Fibroblast of upper back skin (primary cell): ENCODE data around the gene AP1G2.
"Not testable (repeated sequence)": the region's sequence is repeated elsewhere in the genome, so short reads cannot be mapped to it uniquely, and the experiment has no call there.

Source experiments
- DNase-seq: peaks from one replicate; pipeline ENCODE4 v3.0.0-alpha.2; 2013

AP1G2 gene

GRCh38 chr14:23567186-23568020 is at the start of gene AP1G2:
AP1G2 (minus strand) TSS chr14:23567791; CDS start chr14:23567314, 477 bp downstream.
- peak; percentile 68 for DNase-seq

GRCh38 chr14:23615856-23616255 is 48.3 kb upstream of the AP1G2 start:
- no peak for DNase-seq

GRCh38 chr14:23614395-23614828 is 46.8 kb upstream of the AP1G2 start:
- no peak for DNase-seq

GRCh38 chr14:23613242-23614070 is 45.9 kb upstream of the AP1G2 start:
- DNase-seq, result no peak

GRCh38 chr14:23612802-23613201 is 45.2 kb upstream of the AP1G2 start:
- no peak for DNase-seq

- DNase-seq, result no peak
These were observed 44.8 kb upstream of the AP1G2 start for GRCh38 chr14:23612354-23612732.

GRCh38 chr14:23610815-23611289 is 43.3 kb upstream of the AP1G2 start:
- DNase-seq, result no peak

- DNase-seq, result no peak
These were observed 42.7 kb upstream of the AP1G2 start for GRCh38 chr14:23610090-23610814.

- DNase-seq, result not testable (repeated sequence)
These were observed 42.0 kb upstream of the AP1G2 start for GRCh38 chr14:23609411-23610089.

GRCh38 chr14:23609001-23609400 is 41.4 kb upstream of the AP1G2 start:
- DNase-seq, result no peak

- DNase-seq, result no peak
These were observed 40.9 kb upstream of the AP1G2 start for GRCh38 chr14:23608454-23608853.

- no peak for DNase-seq
These were observed 38.5 kb upstream of the AP1G2 start for GRCh38 chr14:23605931-23606585.

- no peak for DNase-seq
These were observed 37.1 kb upstream of the AP1G2 start for GRCh38 chr14:23604675-23605170.

GRCh38 chr14:23604148-23604547 is 36.6 kb upstream of the AP1G2 start:
- no peak for DNase-seq

GRCh38 chr14:23603103-23603502 is 35.5 kb upstream of the AP1G2 start:
- DNase-seq, result no peak

GRCh38 chr14:23602181-23603095 is 34.8 kb upstream of the AP1G2 start:
- DNase-seq, result no peak

- no peak for DNase-seq
These were observed 34.2 kb upstream of the AP1G2 start for GRCh38 chr14:23601845-23602180.

GRCh38 chr14:23601424-23601823 is 33.8 kb upstream of the AP1G2 start:
- DNase-seq, result no peak

GRCh38 chr14:23600806-23601205 is 33.2 kb upstream of the AP1G2 start:
- DNase-seq, result no peak

GRCh38 chr14:23600322-23600707 is 32.7 kb upstream of the AP1G2 start:
- no peak for DNase-seq

GRCh38 chr14:23594191-23594590 is 26.6 kb upstream of the AP1G2 start:
- not testable (repeated sequence) for DNase-seq
